Measurements from ENCODE around the gene ARPC5L. TPM values are rescaled to one million over a fixed set of nuclear protein-coding genes. Genes with fewer than 3 reads are reported as not detected.
"Not testable (repeated sequence)": the region's sequence is repeated elsewhere in the genome, so short reads cannot be mapped to it uniquely, and the experiment has no call there.

The ARPC5L gene
- total RNA-seq, 1 experiment from 2014 or later = 54.5 TPM

DNA sequence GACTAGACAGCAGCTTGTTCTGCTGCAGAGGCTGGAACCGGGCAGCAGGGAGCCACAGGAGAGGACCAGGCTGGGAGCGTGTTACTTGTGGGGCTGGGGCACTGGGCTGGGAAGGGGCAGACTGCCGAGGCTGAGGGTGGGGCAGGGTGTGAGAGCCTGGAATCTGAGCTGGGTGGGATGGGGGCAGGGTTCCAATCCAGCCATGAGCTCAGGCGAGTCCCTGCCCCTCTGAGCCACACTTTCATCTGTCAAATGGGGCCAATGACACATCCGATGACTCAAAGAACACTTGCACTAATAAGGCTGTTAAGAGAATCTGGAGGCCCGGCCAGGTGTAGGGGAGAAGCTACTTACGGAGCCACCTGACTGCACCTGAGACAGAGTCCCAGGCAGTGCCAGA lies 27.3 kb upstream of the ARPC5L start:
- CTCF ChIA-PET = interaction anchor here (1.2 kb wide), 1 partner anchor 55 kb away, joined by 4 read pairs; no protein-coding TSS in a partner anchor

DNA sequence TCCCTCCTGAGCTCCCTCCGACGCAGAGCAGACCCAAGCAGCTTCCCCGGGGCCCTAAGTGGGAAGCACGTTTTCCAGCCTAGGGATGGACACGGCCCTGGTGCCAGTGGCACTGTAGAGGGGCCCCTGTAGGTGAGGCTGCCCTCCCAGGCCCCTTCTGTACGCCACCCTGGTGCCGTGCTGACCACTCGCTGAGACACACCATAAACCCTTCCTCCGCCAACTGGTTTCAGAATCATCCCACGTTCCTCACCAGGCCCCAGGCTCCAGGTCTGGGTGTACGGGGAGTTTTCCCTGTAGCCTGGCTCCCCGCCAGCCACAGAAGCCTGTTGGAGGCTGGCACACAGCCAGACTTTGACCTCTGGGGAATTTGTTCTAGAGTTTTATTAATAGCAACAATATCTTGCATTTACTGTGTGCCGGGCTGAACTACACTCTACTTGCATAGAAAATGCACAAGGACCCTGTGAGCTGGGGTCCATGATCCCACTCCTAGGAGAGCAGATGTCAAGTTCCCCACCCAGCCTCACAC lies 26.8 kb upstream of the ARPC5L start:
- no peaks in the 10 kb centered on the region for H3F3A ChIP-seq (ENCODE audit: low read length, unreplicated experiment)
- ATAC-seq (peak; percentile 39), DNase-seq (peak; percentile 81)
- peak overlapping the region; percentile 85 for H3K27ac ChIP-seq (ENCODE audit: low read length)
- peak overlapping the region; percentile 45; the same call in 1 of the 2 replicates for H3K4me3 ChIP-seq (ENCODE audit: low read length)
- no peaks in the 10 kb centered on the region for H4K20me1 ChIP-seq (ENCODE audit: low read length)
- H3K4me2 ChIP-seq (ENCODE audit: low read length) = peak overlapping the region; percentile 83
- peaks cover 27% of the 10 kb centered on the region for H3K4me1 ChIP-seq (ENCODE audit: insufficient read depth, low read length)
- H3K9me3 ChIP-seq (ENCODE audit: low read length) = no peaks in the 10 kb centered on the region
- CTCF ChIA-PET = interaction anchor here (1.2 kb wide), 1 partner anchor 56 kb away, joined by 4 read pairs; no protein-coding TSS in a partner anchor
- no peak for TF ChIP-seq EZH2phosphoT487 (IDR thresholded peaks at IDR 0.05; ENCODE audit: borderline replicate concordance, low read length)
- BruUV-seq (replicated peaks) = no TSS peak
- no peaks in the 10 kb centered on the region for H3K79me2 ChIP-seq (ENCODE audit: low read length)
- H2AFZ ChIP-seq (ENCODE audit: low read length) = peak overlapping the region; percentile 51; the same call in 1 of the 2 replicates
- no peaks in the 10 kb centered on the region for H3K27me3 ChIP-seq (ENCODE audit: low read length)
- H3K9ac ChIP-seq (ENCODE audit: low read length) = peak overlapping the region; percentile 48
- intact Hi-C loops (cut with micrococcal nuclease) = no loop called here
- POLR2A ChIA-PET (ENCODE audit: unreplicated experiment) = no interaction called here
- H3K36me3 ChIP-seq (ENCODE audit: low read depth, low read length) = no peaks in the 10 kb centered on the region
- no peaks in the 10 kb centered on the region for H3K9me2 ChIP-seq (replicated peaks; ENCODE audit: low read length)

More for the DNA sequence above, 27.3 kb upstream of the ARPC5L start:
- Histone ChIP-seq H3K4me3 (ENCODE audit: low read length) (peak overlapping the region; percentile 45; the same call in 1 of the 2 replicates), H4K20me1 (ENCODE audit: low read length) (no peaks in the 10 kb centered on the region), H3K4me2 (ENCODE audit: low read length) (peak overlapping the region; percentile 83), H3K4me1 (ENCODE audit: insufficient read depth, low read length) (peaks cover 27% of the 10 kb centered on the region), H3K27ac (ENCODE audit: low read length) (peak overlapping the region; percentile 85), H2AFZ (ENCODE audit: low read length) (peak overlapping the region; percentile 51; the same call in 1 of the 2 replicates), H3K9me3 (ENCODE audit: low read length) (no peaks in the 10 kb centered on the region), H3K9me2 (replicated peaks; ENCODE audit: low read length) (no peaks in the 10 kb centered on the region), H3F3A (ENCODE audit: low read length, unreplicated experiment) (no peaks in the 10 kb centered on the region), H3K9ac (ENCODE audit: low read length) (peak overlapping the region; percentile 48), H3K27me3 (ENCODE audit: low read length) (no peaks in the 10 kb centered on the region), H3K79me2 (ENCODE audit: low read length) (no peaks in the 10 kb centered on the region), H3K36me3 (ENCODE audit: low read depth, low read length) (no peaks in the 10 kb centered on the region)
- ATAC-seq = peak; percentile 75
- no TSS peak for BruUV-seq (replicated peaks)
- intact Hi-C loops (cut with micrococcal nuclease) = no loop called here
- DNase-seq = peak; percentile 85
- POLR2A ChIA-PET (ENCODE audit: unreplicated experiment) = no interaction called here
- TF ChIP-seq EZH2phosphoT487 (IDR thresholded peaks at IDR 0.05; ENCODE audit: borderline replicate concordance, low read length) = no peak
- TF ChIP-seq, protein P1, sequence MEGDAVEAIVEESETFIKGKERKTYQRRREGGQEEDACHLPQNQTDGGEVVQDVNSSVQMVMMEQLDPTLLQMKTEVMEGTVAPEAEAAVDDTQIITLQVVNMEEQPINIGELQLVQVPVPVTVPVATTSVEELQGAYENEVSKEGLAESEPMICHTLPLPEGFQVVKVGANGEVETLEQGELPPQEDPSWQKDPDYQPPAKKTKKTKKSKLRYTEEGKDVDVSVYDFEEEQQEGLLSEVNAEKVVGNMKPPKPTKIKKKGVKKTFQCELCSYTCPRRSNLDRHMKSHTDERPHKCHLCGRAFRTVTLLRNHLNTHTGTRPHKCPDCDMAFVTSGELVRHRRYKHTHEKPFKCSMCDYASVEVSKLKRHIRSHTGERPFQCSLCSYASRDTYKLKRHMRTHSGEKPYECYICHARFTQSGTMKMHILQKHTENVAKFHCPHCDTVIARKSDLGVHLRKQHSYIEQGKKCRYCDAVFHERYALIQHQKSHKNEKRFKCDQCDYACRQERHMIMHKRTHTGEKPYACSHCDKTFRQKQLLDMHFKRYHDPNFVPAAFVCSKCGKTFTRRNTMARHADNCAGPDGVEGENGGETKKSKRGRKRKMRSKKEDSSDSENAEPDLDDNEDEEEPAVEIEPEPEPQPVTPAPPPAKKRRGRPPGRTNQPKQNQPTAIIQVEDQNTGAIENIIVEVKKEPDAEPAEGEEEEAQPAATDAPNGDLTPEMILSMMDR (conservative IDR thresholded peaks at IDR 0.05; ENCODE audit: low read depth, low read length) = no peak
- no peak for TF ChIP-seq EZH2 (IDR thresholded peaks at IDR 0.05; ENCODE audit: low read length, unreplicated experiment)

DNA sequence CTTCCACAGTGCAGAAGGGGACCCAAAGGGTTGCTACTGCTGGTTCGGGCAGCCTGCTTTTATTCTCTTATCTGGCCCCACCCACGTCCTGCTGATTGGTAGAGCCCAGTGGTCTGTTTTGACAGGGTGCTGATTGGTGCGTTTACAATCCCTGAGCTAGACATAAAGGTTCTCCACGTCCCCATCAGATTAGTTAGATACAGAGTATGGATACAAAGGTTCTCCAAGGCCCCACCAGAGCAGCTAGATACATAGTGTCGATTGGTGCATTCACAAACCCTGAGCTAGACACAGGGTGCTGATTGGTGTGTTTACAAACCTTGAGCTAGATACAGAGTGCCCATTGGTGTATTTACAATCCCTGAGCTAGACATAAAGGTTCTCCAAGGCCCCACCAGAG lies 23.8 kb upstream of the ARPC5L start:
- CTCF ChIA-PET; H3K79me2 ChIP-seq (ENCODE audit: low read length); POLR2A ChIA-PET (ENCODE audit: unreplicated experiment); H4K20me1 ChIP-seq (ENCODE audit: low read length); H2AFZ ChIP-seq (ENCODE audit: low read length); H3K27ac ChIP-seq (ENCODE audit: low read length); intact Hi-C loops (cut with micrococcal nuclease); H3K27me3 ChIP-seq (ENCODE audit: low read length); H3K9me2 ChIP-seq (replicated peaks; ENCODE audit: low read length); H3F3A ChIP-seq (ENCODE audit: low read length, unreplicated experiment); H3K9me3 ChIP-seq (ENCODE audit: low read length); DNase-seq; H3K4me3 ChIP-seq (ENCODE audit: low read length); ATAC-seq; BruUV-seq (replicated peaks); H3K9ac ChIP-seq (ENCODE audit: low read length); H3K4me2 ChIP-seq (ENCODE audit: low read length); H3K36me3 ChIP-seq (ENCODE audit: low read depth, low read length): not testable (repeated sequence)
- H3K4me1 ChIP-seq (ENCODE audit: insufficient read depth, low read length) = peaks cover 19% of the 10 kb centered on the region

DNA sequence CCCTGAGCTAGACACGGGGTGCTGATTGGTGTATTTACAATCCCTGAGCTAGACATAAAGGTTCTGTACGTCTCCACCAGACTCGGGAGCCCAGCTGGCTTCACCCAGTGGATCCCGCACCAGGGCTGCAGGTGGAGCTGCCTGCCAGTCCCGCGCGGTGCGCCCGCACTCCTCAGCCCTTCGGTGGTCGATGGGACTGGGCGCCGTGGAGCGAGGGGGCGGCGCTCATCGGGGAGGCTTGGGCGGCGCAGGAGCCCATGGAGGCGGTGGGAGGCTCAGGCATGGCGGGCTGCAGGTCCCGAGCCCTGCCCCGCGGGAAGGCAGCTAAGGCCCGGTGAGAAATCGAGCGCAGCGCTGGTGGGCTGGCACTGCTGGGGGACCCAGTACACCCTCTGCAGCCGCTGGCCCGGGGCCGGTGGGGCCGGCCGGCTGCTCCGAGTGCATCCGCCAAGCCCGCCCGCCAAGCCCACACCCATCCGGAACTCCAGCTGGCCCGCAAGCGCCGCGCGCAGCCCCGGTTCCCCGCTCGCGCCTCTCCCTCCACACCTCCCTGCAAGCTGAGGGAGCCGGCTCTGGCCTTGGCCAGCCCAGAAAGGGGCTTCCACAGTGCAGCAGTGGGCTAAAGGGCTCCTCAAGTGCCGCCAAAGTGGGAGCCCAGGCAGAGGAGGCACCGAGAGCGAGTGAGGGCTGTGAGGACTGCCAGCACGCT lies 23.2 kb upstream of the ARPC5L start:
- H3F3A ChIP-seq (ENCODE audit: low read length, unreplicated experiment); H3K9ac ChIP-seq (ENCODE audit: low read length); intact Hi-C loops (cut with micrococcal nuclease); H3K4me3 ChIP-seq (ENCODE audit: low read length); H4K20me1 ChIP-seq (ENCODE audit: low read length); H3K27ac ChIP-seq (ENCODE audit: low read length); H3K4me2 ChIP-seq (ENCODE audit: low read length); H3K79me2 ChIP-seq (ENCODE audit: low read length); POLR2A ChIA-PET (ENCODE audit: unreplicated experiment); H3K27me3 ChIP-seq (ENCODE audit: low read length); BruUV-seq (replicated peaks); H3K9me3 ChIP-seq (ENCODE audit: low read length); H3K9me2 ChIP-seq (replicated peaks; ENCODE audit: low read length); ATAC-seq; H2AFZ ChIP-seq (ENCODE audit: low read length); H3K36me3 ChIP-seq (ENCODE audit: low read depth, low read length); CTCF ChIA-PET; DNase-seq: not testable (repeated sequence)
- peaks cover 18% of the 10 kb centered on the region for H3K4me1 ChIP-seq (ENCODE audit: insufficient read depth, low read length)

Data from PC-3 (cell line).